AG08396 (cell line): ENCODE results near the gene RREB1.
A peak's percentile ranks its signal among the peaks of the same experiment; 100 is the strongest.

Source experiments
- DNase-seq: peaks from one replicate; pipeline ENCODE4 v3.0.0; 2012; ENCODE audit warnings: low spot score, mixed read lengths

RREB1 gene

DNA sequence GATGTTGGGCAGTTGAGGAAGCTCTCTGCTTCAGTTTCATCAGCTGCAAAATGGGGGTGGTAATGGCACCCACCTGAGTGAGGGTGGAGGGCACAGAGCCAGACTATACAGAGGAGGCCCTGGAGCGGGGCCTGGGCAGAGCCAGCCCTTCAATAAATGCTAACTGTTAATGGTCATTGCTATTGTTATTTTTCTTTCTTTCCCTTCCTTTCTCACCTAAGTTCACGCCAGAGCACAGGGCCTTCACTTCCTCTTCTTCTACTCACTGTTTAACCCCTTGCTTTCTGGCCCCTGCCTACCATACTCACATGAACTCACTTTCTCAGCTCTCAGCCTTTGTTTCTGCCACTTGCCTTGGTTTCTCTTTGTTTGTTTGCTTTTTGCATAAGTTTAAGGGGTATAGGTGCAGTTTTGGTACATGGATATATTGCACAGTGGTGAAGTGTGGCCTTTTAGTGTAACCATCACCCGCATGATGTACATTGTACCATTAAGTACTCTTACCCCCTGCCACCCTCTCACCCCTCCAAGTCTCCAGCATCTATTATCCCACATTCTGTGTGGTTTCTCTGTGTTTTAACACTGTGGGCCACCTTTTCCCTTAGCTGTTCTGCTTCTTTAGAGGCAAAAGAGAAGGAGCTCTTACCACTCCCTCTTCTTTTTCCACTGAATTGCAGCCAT is 7.5 kb upstream of the RREB1 start:
- no peak for DNase-seq

DNA sequence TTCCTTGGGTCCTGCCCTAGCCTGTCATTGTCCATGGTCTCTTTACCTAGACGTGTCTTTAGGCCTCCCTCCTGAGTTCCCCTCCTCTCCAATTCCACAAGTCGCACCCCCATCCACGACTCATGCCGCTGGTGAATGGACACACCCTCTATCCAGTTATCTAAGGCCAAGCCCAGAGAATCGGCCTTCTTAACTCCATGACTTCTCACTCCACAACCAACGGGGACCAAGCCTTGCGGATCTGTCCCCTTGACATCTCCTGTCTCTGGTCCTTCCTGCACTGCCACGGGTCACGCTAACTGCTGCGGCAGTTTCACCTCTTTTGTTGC is 7.0 kb upstream of the RREB1 start:
- DNase-seq = no peak

DNA sequence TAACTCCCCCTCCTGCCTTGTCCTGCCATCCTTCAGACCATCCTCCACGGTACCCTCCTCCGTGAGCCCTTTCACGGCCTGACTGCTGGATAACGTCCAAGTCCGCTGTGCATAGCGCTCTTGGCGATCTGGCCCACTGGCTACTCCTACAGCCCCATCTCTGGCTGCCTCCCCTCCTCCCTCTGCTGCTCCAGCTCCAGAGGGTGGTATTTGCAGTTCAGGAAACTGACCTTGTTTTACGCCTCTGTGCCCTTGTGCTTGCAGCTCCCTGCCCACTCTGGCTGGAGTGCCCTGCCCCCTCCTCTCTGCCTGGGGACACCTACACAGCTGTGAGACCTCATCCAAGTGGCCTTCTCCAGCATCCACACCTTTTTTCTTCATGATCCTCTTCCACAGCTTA is 6.5 kb upstream of the RREB1 start:
- DNase-seq = no peak

DNA sequence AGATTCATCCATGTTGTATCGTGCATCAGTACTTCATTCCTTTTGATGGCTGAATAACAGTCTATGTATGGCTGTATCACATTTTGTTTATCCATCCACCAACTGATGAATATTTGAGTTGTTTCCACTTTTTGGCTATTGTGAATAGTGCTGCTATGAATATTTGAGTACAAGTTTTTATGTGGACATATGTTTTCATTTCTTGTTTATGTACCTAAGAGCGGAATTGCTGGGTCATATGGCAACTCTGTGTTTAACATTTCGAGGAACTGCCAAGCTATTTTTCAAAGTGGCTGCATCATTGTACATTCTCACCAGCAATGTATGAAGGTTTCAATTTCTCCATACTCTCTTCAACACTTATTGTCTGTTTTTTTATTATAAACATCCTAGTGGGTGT is 3.0 kb upstream of the RREB1 start:
- no peak for DNase-seq

DNA sequence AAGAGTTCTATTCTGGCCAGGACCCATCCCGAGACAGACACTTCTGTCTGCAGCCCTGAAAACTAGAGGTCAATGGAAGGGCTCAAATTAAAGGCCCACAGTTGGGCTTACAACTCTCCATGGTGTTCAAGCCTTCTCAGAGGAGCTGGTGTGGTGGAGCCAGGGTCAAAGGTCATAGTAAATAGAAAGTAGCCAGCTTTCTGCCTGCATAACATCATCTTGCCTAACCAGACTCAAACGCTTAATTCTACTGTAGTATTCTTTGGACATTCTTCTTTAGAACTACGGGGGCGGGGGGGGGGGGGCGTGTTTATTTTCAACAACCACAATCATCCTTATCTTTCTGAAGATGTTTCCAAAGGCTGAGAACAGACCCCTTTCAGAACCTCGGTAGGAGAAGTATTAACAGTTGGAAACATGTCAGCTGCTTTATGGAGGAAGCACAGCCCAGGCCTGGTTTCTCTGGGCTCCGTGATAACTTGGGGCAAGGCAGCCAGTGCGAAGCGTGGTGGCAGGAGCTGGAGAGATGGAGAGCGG is 1.5 kb upstream of the RREB1 start:
- peak; percentile 41 for DNase-seq

DNA sequence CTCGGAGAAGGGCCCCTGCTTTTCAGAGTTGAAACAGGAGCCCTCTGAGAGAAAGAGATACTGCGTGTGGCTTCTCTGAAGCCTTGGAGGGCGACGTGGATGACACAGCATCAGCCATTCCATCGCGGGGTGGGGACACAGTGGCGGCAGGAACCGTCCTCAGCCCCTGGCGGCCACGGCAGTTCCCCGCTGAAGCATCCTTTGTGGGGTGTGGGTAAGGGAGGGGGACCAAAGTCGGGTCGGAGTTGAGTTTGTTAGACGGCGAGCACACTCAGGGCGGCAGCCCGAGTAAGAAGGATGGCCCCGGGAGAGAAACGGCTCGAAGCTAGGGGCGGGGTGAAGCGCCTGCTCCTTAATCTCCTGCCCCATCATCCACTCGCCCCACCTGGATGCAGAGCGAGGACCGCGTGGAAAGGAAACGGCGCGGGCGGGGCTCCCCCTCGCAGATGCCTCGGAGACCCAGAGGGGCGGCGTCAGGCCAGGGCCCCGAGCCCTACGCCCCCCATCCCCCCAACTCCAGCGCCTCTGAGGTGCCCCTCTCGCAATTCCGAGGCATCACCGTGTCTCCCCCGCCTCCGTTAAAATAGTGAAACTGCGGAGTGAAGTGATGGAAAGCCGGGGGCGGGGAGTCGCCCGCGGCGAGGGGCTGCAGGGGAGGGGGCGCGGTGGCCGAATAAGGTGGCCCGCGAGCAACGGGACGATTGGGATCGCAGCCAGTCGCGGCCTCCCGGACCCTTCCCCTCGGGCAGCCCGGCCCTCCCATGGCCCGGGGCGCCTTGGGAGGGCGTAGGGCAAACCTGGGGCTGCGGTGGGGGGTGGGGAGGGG is 796 bp upstream of the RREB1 start:
- DNase-seq = peak; percentile 46

DNA sequence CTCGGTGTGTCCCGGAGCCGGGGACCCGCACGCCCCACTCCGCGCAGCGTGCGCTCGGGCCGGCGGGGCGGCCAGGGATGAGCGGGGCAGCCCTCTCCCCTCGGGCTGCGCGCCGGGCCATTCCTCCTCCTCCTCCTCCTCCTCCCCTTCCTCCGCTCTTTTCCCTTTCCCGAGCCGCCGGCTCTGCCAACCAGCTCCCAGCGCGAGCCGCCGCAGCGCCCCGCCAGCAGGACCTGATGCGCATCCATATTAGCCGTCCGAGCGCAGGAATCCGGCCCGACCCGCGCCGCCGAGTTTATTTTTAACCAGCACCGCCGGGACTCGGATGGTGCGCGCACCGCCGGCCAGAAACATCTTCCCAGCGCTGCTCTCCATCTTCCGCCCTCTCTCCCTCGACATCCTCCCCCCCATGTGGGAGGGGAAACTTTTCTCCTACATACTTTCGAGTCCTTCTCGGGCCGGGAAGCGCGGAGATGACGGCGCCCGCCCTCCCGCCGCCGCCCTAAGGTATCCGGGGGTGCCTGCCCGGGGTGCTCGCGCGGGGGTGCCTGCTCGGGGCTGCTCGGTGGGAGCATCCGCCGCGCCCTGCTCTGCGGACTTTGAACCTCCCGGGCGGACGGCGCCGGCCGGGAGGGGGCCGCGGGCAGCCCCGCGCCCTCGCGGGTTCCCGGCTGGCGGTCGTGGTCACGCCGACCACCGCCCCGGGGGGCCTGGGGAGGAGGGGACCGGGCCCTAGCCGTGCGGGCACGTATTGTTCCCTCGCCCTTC is 619 bp downstream of the RREB1 start:
- peak; percentile 77 for DNase-seq

DNA sequence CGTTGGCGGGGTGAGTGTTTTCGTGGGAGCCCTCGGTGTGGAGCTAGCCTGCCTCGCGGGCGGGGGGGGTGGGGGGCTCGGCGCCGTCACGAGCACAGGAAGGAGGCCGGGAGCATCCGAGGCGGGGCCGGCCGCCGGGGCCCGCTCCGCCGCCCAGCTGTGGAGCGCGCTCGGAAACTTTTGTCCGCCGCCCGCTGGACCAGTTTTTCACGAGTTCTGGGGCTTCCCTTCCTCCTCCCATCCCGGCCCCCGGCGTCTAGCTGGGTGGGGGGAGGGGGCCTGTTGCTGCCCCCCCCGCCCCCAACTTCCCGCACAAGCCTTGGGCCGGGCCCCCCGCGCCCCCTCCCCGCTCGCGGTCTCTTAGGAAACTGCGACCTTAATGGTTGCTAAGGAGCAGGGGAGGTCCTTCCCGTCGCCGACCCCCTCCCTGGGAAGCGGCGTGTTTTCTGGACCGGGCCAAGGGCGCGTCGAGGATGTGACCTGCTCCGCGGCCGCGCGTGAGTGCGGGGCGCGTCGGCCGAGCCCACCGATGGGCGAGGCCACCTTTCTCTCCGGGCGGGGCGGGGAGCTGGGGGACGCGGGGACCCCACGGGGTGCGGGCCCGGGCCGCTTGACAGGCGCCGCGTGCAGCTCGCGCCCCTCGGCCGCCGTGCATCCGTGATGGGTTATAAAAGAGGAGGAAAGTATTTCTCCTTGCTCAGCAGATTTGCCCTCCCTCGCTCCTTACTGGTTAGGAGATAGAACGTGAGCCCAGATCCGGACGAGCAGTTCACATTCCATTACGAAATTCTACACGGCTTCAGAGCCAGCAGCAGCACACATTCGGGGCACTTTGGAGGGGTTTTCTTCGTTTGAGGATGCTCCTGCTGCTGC is 1.4 kb downstream of the RREB1 start:
- peak; percentile 84 for DNase-seq

DNA sequence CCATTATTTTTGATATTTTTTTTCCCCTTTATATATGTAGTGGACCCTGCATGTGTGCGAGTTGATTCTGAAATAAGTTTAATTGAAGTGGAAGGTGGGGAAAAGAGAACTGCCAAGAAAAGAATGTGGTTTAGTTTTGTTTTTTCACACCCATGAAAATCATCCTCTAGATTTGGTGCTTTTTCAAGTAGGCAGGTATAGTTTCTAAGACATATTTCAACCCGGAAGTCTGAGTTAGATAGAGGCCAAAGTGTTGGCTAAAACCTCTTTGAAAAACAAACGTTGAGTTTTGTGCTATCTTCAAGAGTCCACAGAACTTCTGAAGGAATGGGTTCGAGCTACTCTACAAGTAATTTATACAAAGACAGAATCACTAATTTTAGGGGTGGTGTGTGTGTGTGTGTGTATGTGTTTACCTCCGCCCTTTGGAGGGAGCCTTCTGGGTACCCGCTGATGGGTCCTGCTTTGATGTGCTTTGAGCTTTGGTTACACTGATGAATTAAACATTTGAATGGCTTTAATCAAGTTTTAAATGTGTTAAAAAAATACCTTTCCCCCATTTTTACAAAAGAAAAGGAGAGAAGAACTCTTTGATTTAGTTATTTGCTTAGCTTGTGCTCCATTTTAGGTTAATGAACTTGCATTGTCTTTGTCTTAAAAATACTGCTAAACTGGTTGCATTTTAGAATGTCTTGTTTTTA is 2.5 kb downstream of the RREB1 start:
- no peak for DNase-seq

DNA sequence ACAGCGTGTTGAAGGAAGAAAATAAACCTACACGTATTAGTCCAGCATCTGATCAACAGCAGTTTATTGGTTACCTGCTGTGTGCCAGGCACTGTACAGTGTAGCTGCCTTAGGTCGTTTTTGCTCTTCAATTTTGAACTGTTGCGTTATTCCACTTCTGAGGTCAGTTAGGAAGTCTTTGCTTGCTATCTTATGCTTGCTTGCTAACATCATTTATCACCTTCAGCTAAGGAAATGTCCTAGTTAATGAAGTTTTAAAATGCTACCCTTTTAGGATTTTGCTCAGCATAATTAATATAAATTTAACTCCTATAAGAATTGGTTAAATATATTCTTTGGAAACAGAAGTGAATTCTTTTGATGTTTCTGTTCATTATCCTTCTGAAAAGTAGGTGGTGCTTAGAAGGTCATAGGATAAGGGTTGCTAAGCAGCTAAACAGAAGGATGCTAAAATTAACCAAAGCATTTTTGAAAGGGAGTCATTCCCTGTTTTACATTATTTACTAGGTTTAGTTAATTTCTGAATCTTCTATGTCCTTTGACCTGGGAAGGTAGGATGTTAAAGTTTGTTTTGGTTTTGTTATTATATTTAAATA is 3.4 kb downstream of the RREB1 start:
- DNase-seq = no peak

DNA sequence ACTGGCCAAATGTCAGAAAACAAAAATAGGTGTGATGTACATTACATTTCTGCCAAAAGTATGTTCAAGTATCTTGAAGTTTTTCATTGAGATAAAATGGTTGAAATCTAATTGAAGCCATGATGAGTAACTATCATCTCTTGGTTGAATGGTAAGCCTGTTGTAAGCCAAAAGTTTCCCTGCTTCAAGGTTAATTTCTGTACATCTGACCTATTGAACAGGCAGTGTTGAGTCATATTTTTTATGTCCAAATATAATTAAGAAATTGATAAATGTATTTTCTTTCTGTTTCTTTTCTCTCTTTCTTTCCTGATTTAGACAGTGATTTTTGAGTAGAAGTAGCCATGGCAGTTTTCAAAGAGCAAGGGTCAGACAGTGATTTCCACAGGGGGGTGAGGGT is 4.4 kb downstream of the RREB1 start:
- DNase-seq = no peak

DNA sequence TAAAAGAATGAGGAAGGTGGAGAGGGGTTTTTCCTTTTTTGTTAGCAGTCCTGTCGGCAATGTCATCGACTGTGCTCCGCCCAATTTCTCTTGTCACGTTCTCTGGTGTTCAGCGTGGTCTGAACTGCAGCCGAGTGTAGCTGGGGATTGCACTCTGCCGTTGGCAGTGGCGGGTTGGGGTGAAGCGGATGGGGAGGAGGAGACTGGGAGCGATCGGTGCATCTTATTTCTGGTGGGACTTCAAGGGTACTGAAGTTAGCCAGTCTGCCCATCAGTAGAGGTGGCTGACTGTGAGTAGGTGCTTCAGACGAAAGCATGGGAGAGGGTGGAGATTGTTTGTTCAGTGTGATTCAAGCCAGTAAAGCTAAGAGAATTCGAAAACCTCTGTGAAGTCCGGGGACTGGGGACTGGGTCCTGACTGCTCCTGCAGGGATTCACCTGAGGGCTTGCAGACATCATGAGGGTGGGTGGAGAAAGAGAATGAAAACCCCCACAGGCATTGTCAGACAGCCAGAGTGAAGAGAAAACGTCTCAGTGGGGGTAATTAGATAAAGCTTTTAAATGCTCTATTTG is 5.1 kb downstream of the RREB1 start:
- DNase-seq = no peak

DNA sequence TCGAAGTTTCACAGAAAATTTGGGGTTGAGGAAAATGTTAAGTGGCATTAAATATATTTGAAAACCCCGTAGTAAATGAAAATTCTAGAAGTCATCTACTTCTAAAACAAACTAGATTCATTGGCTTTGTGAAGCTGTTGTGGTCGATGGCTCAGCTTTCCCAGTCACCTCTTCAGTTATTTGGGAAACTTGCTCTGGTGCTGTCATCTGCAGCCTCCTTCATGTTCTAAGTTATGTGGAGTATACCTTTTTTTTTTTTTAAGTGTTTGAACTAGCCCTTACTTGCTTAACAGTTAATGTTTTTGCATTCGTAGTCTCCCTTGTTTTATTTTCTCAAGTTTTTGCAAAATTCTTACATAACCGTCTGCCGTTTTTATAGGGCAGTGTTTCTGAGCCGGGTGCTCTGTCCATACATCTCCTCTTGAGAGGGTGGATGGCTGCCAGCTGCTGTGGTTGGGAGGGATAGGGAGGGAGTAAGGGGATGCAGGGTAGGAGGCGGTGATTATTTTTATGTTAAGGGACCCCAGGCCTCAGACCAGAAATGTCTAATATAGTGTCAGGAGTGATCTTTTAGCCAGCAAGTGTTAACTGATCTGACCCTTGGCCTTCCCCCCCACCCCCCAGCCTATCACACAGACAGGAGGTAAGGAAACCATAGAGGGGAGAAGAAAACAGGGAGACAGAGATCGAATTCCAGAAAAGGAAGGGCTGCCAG is 7.1 kb downstream of the RREB1 start:
- no peak for DNase-seq

DNA sequence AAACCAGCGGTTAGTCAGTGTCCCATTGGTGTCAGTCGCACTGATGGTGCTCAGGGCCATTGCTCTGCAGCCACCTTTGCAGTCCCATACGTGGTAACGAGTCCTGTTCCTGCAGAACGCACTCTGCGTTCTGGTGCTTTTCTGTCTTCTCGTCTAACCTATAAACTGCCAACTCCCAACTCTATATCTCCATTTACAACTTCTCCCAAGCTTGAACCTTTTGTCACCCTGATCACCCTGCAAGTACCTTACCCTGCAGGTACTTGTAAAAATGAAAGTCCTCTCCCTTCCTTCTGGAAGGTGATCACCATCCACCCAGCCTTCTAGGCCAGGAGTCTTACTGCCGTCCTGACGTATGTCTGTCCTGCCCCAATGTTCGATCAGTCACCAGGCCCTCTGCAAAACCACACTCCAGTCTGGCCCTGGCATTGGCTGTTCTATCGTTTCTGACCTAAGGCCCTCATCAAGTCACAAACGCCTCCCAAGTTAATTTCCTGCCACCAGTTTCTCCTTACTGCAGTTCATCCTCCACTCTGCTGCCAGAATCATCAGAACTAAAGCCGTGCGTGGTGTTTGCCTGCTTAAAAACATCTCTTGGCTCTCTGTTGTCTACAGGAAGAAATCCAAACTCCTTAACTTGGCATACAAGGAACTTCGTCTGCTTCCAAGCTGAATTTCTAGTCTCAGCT is 7.9 kb downstream of the RREB1 start:
- DNase-seq = no peak

DNA sequence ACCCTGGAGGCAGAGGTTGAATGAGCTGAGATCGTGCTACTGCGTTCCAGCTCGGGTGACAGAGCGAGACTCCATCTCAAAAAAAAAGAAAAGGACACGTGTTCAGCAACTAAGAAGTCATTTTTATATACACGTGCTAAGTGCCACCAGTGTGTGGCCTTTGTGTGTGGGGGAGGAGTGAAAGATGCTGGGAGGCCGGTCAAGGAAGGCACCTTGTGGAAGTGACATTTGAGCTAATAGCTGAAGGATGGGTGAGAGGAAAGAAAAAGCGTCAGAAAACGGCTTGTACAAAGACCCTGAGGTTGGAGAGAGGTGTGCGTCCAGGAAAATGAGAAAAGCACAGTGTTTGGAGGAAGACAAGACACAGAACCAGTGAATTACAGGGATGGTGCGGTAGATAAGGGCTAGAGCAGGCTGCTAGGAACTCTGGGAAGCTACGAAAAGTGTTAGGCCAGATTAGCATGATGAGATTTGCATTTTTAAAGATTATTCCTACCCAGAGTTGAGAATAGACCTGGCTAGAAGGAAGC is 11.6 kb downstream of the RREB1 start:
- no peak for DNase-seq

DNA sequence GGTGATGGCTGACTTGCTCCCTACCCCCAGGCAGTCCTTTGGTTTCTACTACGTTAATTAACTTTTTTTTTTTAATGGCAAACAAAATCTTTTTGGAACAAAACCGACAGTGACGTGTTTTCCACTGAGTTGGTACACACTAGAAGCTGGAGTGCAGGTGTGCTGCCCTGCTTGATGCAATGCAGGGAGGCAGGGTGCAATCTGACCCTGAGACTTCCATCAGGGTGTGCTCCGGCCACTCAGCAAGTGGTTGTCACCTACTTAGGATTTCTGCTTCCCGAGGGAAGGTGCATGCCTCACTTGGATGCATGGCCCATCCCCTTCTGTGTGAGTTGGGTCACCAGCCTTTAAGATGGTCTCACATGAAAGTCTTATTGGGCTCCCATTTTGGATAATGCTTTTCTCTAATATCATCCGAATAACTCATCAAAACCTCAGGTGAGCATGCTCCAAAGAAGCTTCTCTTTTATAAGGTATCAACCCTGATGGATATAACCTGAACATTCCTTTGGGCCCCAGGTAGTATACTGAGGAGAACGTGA is 14.0 kb downstream of the RREB1 start:
- DNase-seq = no peak

DNA sequence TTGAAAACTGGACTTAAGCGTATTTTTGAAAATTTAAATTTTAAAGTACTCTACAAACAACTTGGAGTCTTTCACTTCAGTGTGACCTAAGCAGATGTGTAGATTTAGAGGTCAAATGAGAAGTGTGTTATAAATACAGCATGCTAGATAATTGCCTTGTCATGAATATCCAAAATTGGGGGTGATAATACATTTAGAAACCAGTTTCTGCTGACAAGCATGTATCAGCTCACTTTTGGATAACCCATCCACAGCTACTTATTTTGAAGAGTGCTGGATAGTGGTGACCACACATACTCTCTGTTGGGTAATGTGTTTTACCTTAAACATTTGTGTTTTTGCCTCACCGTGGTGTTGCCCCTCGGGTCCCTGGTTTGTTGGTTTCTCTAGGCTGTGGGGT is 14.9 kb downstream of the RREB1 start:
- no peak for DNase-seq

DNA sequence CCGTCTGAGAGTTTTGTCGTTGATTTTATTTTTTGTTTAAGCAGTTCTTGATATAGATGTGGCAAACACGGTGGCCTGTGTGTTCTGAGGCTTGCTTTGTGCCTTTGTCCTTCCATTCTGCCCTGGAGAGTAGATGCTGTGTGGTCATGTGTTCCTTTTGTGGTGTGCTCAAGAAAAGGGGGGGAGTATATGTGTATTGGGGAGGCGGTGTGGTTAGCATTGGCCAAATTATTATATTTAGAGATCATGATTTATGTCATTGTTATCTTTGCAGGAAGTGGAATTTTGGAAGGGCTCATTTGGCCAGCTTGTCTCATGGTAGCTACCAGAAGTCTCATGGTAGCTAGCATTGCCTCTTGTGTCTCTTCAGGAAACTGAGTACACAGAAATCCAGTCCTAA is 16.4 kb downstream of the RREB1 start:
- DNase-seq = no peak

DNA sequence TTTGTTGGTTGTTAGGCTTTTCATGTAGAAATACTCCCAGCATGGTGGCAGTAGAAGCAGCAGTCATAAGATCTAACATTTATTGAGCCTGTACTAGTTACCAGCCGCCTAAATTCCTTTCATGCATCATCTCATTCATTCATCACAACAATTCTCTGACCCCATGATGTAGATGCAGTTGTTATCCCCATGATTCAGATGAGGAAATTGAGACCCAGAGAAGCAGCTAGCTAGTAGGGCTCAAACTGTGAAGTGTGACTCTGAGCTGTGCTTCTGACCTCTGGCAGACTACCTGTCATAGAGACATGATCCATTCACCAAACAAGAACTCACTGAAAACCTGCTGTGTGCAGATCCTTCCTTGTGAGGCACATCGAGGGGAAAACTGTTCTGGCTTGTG is 16.9 kb downstream of the RREB1 start:
- DNase-seq = no peak
